GM21390 (cell line): Measurements from ENCODE around the gene VASP.
"Not testable (repeated sequence)": the region's sequence is repeated elsewhere in the genome, so short reads cannot be mapped to it uniquely, and the experiment has no call there.

Source experiments
- ATAC-seq: cut with Tn5 transposase; IDR thresholded peaks from one replicate; pipeline ENCODE4 v1.9.1; 2021; ENCODE audit not compliant: unreplicated experiment

The VASP gene

GRCh38 chr19:45496349-45496953 is 10.8 kb upstream of the VASP start:
- no peak for ATAC-seq

- ATAC-seq = no peak
These were observed 9.5 kb upstream of the VASP start for GRCh38 chr19:45497791-45498190.

- ATAC-seq = no peak
These were observed 8.7 kb upstream of the VASP start, which contains the start of gene PPM1N for GRCh38 chr19:45498411-45499195. PPM1N (plus strand) TSS chr19:45498443; CDS start chr19:45498473, 30 bp downstream.

GRCh38 chr19:45499196-45500180 is 7.8 kb upstream of the VASP start:
- no peak for ATAC-seq

GRCh38 chr19:45500918-45501729 is 6.2 kb upstream of the VASP start:
- no peak for ATAC-seq

- no peak for ATAC-seq
These were observed 5.6 kb upstream of the VASP start for GRCh38 chr19:45501730-45502014.

- ATAC-seq = no peak
These were observed 5.2 kb upstream of the VASP start for GRCh38 chr19:45502111-45502510.

- no peak for ATAC-seq
These were observed 3.4 kb upstream of the VASP start for GRCh38 chr19:45503909-45504308.

GRCh38 chr19:45505151-45505995 is 1.9 kb upstream of the VASP start:
- ATAC-seq = no peak

- ATAC-seq = no peak
These were observed 1.4 kb upstream of the VASP start for GRCh38 chr19:45505996-45506245.

- ATAC-seq = peak; percentile 53
These were observed 862 bp upstream of the VASP start for GRCh38 chr19:45506246-45506988.

- no peak for ATAC-seq
These were observed 665 bp downstream of the VASP start for GRCh38 chr19:45507872-45508416.

GRCh38 chr19:45508417-45508860 is 1.2 kb downstream of the VASP start:
- ATAC-seq = no peak

- no peak for ATAC-seq
These were observed 1.8 kb downstream of the VASP start for GRCh38 chr19:45508861-45509691.

- ATAC-seq = no peak
These were observed 2.4 kb downstream of the VASP start for GRCh38 chr19:45509692-45510015.

- ATAC-seq = not testable (repeated sequence)
These were observed 3.1 kb downstream of the VASP start for GRCh38 chr19:45510352-45510751.

- ATAC-seq = no peak
These were observed 3.8 kb downstream of the VASP start for GRCh38 chr19:45511074-45511473.

GRCh38 chr19:45512881-45513483 is 5.7 kb downstream of the VASP start:
- no peak for ATAC-seq
